22Rv1 (cell line): ENCODE measurements around the gene CAMTA2.

Experiments
- ZFX ChIP-seq: fragments of 450-650 bp; IDR thresholded peaks from 2 replicates; pipeline ENCODE4 v1.6.1; 2017; ENCODE audit warnings: antibody characterized with exemption, borderline replicate concordance
- TF ChIP-seq, protein P1 (sequence below): fragments of 450-650 bp; IDR thresholded peaks from 2 replicates; pipeline ENCODE4 v1.5.1; 2017; ENCODE audit warnings: mild to moderate bottlenecking

DNA sequence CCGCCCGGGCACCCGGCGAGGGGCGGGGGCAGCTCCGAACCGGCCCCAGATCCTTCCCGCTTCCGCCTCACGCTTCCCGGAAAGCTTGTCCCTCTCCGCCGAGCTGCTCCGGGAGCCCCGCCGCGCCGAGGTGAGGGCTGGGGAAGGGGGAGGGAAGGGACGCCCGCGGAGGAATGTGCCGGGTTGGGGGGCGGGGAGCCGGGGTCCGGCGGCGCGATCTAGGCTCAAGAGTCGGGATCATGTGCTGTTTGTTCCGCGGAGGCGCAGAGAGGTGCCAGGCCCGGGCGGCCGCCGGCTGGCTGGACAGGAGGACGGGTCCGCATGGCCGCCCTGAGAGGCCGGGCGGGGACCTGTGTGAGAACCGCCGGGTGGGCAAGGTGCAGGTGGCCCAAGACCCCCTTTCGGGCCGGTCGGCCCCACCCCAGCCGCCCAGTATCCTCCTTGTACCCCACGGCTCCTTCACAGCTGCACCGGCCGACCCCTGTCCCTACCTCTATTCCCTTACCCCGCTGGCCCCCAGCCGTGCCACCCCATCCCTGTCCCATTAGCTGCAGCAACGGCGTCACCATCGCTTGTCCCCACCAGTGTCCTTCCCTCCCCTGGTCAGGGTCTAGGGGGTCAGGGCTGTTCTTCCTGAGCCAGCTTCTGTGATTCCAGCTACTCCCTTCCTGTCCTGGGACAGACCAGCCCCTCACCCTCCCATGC is 10.7 kb upstream of the CAMTA2 start:
- TF ChIP-seq, protein P1, sequence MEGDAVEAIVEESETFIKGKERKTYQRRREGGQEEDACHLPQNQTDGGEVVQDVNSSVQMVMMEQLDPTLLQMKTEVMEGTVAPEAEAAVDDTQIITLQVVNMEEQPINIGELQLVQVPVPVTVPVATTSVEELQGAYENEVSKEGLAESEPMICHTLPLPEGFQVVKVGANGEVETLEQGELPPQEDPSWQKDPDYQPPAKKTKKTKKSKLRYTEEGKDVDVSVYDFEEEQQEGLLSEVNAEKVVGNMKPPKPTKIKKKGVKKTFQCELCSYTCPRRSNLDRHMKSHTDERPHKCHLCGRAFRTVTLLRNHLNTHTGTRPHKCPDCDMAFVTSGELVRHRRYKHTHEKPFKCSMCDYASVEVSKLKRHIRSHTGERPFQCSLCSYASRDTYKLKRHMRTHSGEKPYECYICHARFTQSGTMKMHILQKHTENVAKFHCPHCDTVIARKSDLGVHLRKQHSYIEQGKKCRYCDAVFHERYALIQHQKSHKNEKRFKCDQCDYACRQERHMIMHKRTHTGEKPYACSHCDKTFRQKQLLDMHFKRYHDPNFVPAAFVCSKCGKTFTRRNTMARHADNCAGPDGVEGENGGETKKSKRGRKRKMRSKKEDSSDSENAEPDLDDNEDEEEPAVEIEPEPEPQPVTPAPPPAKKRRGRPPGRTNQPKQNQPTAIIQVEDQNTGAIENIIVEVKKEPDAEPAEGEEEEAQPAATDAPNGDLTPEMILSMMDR = no peak
- TF ChIP-seq ZFX = no peak
